HG03565 (cell line): ENCODE measurements around the gene ZHX3.
"Not testable (repeated sequence)": the region's sequence is repeated elsewhere in the genome, so short reads cannot be mapped to it uniquely, and the experiment has no call there.

Experiments used
- ATAC-seq: cut with Tn5 transposase; IDR thresholded peaks from one replicate; pipeline ENCODE4 v1.9.1; 2021; ENCODE audit warnings: mild to moderate bottlenecking, moderate library complexity; ENCODE audit not compliant: unreplicated experiment

Gene ZHX3

GRCh38 chr20:41139227-41140093, 178.1 kb downstream of the ZHX3 start:
- no peak for ATAC-seq

GRCh38 chr20:41138475-41139226, 178.9 kb downstream of the ZHX3 start:
- no peak for ATAC-seq

DNA sequence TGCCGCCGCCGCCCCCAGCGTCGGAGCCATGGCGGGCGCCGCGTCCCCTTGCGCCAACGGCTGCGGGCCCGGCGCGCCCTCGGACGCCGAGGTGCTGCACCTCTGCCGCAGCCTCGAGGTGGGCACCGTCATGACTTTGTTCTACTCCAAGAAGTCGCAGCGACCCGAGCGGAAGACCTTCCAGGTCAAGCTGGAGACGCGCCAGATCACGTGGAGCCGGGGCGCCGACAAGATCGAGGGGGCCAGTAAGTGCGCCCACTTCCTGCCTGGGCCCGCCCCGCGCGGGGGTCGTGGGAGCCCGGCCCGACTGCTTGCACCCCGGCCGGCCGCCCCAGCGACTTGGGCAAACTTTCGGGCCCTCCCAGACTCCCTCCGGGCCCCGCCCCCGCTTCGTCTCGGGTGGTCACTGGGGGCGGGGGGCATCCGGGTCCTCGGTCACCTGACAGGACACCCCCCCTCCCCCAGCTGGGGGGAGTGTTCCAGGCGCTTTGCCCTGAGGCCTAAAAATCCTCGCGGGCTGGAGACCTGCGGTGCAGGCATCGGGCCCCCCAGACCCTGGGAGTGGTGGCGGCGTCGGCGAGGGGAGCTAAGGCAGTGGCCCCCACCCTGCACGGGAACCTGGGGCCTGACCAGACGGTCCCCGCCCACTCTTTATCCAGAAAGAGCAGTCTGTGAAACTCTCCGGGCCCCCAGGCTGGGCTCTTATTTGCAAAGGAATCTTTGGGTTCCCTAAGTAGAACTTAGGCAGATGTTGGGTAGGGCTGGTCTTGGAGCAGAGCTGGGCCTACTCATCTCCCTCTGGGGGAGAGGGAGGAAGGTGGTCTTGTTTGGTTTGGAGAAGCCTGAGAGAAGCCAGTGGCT, 179.7 kb downstream of the ZHX3 start:
- ATAC-seq, result peak; percentile 9

DNA sequence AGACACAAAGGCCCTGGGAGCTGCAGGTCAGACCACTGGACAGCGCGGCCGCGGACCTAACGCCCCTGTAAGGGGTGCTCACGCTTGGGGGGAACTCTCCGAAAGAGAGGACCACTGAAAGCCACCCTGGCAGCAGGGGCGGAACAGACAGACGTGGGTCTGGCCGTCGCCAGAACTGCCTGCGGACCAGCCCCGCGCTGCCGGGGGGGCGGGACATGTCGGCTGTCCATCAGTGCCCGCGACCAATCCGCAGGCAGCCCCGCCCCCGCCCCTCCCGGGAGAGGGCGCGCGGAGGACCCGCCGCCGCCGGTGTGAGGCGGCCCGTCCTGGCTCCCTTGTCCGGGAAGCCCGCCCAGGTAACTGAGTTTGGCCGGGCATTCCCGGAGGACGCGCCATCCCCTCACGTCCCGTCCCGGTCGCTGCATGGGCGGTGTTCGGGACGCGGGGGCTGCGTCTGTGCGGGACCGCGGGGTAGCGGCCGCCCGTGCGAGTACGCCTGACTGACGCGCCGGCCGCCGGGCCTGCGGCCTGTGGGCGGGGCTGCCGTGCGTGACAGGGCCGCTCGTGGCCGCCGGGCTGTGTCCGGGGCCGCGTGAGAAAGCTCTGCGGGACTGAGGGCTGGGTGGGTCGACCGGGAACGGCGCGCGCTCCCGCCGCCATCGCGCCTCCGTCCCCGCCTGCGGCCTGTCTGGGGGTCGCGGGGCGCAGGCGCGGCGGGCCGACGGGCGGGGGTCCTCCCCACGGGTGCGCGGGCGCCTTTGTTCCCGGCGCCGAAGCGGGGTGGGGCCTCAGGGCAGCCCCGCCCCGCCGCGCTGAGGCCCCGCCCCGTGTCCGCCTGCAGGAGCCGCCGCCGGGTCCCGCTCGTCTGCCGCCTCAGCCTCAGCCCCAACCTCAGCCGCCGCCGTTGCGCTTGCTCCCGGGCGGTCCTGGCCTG, 180.6 kb downstream of the ZHX3 start, which contains the start of gene PLCG1:
PLCG1 (plus strand) TSS at position 864 of the 934 bp plus-strand sequence. CDS start 99 bp downstream, outside the sequence.
- peak; percentile 32 for ATAC-seq

GRCh38 chr20:41135888-41136679, 181.4 kb downstream of the ZHX3 start:
- no peak for ATAC-seq

- ATAC-seq, result no peak
Observed at GRCh38 chr20:41135187-41135887, 182.2 kb downstream of the ZHX3 start.

DNA sequence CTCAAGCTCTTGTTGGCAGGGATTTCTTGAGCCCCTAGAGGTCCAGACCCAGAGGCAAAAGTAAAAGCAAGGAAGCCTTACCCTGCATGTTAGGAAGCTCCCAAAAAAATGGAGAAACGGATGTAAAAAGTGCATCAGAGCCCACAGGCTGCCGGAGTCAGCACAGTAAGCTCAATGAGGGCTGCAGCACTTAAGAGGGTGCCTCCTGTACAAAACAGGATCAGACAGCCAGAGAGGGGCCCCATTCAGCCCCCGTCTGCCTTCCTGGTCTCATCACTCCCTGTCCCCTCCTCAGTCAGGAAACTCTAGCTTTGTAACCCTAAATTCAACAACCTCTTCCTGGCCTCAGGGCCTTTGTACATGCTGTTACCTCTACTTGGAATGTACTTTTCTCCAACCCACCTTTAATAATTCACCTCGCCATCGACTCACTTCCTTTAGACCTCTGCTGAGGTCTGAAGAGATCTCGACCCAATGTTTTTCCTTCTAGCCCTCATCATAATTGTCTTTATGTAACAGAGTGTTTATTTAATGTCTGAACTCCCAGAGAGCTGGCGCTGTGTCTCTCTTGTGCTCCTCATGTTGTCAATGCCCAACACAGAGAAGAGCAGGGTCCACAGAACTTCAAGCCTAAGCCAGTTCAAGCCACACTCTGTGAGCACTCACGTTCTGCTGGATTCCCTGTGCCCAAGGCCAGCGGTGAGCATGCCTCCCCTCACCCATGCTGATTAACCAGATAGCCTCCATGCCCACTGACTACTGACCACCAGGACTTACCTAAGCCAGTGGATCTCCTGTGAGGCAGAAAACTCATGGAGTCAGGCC, 183.0 kb downstream of the ZHX3 start:
- ATAC-seq, result no peak

DNA sequence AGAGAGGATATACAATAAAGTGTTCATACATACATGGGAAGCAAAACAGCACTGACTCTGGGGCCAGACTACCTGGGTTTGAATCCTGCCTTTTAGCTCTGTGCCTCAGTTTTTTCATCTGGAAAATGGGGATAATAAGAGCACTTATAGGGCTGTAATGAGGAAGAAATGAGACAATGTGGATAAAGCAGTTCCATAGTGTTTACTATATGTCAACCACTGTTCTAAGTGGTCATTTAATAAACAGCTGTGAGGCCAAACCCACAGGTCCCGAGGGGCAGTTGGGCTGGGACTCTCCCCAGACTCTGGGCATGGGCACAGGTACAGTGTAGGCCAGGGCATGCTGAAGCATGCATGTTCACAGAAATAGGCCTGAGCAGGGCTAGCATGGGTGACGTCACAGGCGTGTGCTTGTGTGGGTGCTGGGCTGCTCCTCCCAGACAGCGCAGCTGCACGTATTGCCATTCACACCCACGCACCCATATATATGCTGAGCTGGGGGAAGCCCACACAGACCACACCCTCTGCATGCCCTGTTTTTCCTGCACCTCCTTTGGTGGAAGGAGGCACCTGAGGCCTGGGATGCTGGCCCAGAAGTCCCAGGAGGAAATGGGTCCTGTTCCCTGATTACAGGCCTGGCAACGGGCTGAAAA, 183.7 kb downstream of the ZHX3 start:
- peak; percentile 48 for ATAC-seq

- ATAC-seq, result not testable (repeated sequence)
Observed at GRCh38 chr20:41132388-41132775, 185.1 kb downstream of the ZHX3 start.

DNA sequence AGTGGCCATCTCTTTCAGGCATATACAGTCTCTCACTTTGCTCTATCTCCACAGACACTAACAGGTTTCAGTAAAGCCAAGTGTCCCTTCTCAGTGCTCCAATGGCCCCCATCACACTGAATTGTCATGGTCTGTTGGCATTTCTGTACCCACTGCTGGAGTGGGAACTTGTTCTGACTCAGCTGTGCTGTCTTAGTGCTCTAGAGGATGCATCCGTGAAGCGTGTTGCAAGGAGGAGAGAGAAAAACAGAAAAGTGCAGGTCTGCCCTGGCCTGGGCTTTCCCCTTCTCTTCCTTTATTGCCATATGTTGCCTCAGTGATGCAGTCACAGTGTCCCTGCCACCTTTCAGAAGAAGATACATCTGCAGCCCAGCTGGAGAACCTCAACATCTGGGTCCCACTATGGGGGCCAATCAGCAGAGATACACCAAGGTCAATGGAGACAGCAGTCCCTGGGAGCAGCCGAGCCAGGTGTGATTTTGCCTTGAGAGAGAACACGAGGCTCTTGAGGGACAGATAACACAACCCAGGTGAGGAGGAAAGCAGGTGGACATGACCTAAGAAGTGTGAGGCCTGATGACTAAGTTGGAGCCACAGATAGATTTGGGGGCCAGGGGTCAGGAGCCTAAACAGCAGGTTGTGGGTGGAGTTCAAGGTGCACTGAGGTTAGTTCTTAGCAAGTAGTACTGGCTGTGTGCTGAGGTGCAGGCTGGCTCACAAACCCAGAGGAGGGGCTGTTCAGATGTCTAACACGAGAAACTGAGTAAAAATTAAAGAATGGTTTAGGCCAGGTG, 185.7 kb downstream of the ZHX3 start:
- peak; percentile 26 for ATAC-seq
